ENCODE measurements around the gene SYNE1.

DNA sequence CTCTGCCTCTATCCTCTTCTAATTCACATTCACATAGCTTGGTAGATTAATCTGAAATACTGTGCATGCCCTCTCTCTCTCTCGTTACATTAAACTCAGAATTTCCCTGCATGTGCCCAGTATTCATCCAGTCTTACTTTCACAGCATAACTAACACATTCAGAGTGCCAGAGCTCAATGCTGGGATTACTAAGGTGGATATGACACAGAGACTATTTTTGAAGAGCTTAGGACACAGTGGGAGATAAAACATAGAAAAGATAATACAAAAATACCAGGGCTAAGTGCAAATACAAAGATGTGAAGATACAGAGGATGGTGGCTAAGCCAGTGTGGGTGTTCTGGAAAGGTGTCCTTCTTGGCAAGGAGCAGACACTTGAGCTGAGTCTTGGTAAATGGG, 6.3 kb downstream of the SYNE1 start:
- TF ChIP-seq, protein P1, sequence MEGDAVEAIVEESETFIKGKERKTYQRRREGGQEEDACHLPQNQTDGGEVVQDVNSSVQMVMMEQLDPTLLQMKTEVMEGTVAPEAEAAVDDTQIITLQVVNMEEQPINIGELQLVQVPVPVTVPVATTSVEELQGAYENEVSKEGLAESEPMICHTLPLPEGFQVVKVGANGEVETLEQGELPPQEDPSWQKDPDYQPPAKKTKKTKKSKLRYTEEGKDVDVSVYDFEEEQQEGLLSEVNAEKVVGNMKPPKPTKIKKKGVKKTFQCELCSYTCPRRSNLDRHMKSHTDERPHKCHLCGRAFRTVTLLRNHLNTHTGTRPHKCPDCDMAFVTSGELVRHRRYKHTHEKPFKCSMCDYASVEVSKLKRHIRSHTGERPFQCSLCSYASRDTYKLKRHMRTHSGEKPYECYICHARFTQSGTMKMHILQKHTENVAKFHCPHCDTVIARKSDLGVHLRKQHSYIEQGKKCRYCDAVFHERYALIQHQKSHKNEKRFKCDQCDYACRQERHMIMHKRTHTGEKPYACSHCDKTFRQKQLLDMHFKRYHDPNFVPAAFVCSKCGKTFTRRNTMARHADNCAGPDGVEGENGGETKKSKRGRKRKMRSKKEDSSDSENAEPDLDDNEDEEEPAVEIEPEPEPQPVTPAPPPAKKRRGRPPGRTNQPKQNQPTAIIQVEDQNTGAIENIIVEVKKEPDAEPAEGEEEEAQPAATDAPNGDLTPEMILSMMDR (IDR thresholded peaks at IDR 0.05): no peak
- no peak for TF ChIP-seq POLR2A (IDR thresholded peaks at IDR 0.05)

All from ovary (tissue), 3 donors.